ENCODE measurements around the gene KANSL3.
"Not testable (repeated sequence)": the region's sequence is repeated elsewhere in the genome, so short reads cannot be mapped to it uniquely, and the experiment has no call there.

The KANSL3 gene

GRCh38 chr2:96654791-96655190, 16.7 kb upstream of the KANSL3 start:
- DNase-seq (ENCODE audit: low spot score), result not testable (repeated sequence)

- no peak for DNase-seq (ENCODE audit: low spot score)
These were observed 13.7 kb upstream of the KANSL3 start for GRCh38 chr2:96651793-96652192.

- DNase-seq (ENCODE audit: low spot score), result no peak
These were observed 11.2 kb upstream of the KANSL3 start for GRCh38 chr2:96649342-96649741.

GRCh38 chr2:96648306-96648930, 10.3 kb upstream of the KANSL3 start:
- no peak for DNase-seq (ENCODE audit: low spot score)

GRCh38 chr2:96647681-96648080, 9.6 kb upstream of the KANSL3 start:
- no peak for DNase-seq (ENCODE audit: low spot score)

- DNase-seq (ENCODE audit: low spot score), result no peak
These were observed 4.7 kb upstream of the KANSL3 start, which contains the start of gene FER1L5 for GRCh38 chr2:96642564-96643360. FER1L5 (plus strand) TSS chr2:96642764; CDS start chr2:96642837, 73 bp downstream.

- DNase-seq (ENCODE audit: low spot score), result peak; percentile 78
These were observed 548 bp downstream of the KANSL3 start for GRCh38 chr2:96637385-96638143.

GRCh38 chr2:96636551-96637171, 1.5 kb downstream of the KANSL3 start:
- no peak for DNase-seq (ENCODE audit: low spot score)

- no peak for DNase-seq (ENCODE audit: low spot score)
These were observed 4.5 kb downstream of the KANSL3 start for GRCh38 chr2:96633641-96634040.

GRCh38 chr2:96631804-96632435, 6.2 kb downstream of the KANSL3 start:
- DNase-seq (ENCODE audit: low spot score), result no peak

GRCh38 chr2:96626553-96626942, 11.6 kb downstream of the KANSL3 start:
- DNase-seq (ENCODE audit: low spot score), result no peak

- no peak for DNase-seq (ENCODE audit: low spot score)
These were observed 12.2 kb downstream of the KANSL3 start for GRCh38 chr2:96625571-96626552.

GRCh38 chr2:96623116-96623515, 15.0 kb downstream of the KANSL3 start:
- DNase-seq (ENCODE audit: low spot score), result no peak

- no peak for DNase-seq (ENCODE audit: low spot score)
These were observed 15.6 kb downstream of the KANSL3 start for GRCh38 chr2:96622544-96622943.

- no peak for DNase-seq (ENCODE audit: low spot score)
These were observed 19.4 kb downstream of the KANSL3 start for GRCh38 chr2:96618596-96619283.

- no peak for DNase-seq (ENCODE audit: low spot score)
These were observed 21.1 kb downstream of the KANSL3 start for GRCh38 chr2:96617012-96617411.

- DNase-seq (ENCODE audit: low spot score), result no peak
These were observed 21.6 kb downstream of the KANSL3 start for GRCh38 chr2:96616535-96616934.

- DNase-seq (ENCODE audit: low spot score), result no peak
These were observed 22.0 kb downstream of the KANSL3 start for GRCh38 chr2:96616128-96616527.

GRCh38 chr2:96608469-96609455, 29.4 kb downstream of the KANSL3 start:
- no peak for DNase-seq (ENCODE audit: low spot score)

All from HuH-7 (cell line).